Activated T-helper 2 cell treated with anti-CD3 and anti-CD28 coated beads, Interferon-gamma antibody, Interleukin-2, Interleukin-4, amounts not matched to agents 10 μg/mL and 5 μg/mL and 100 μg/mL, durations not matched to agents 14 hours and 24 hours and 36 hours (primary cell): ENCODE results near the gene THSD8. TPM values are rescaled to one million over a fixed set of nuclear protein-coding genes. Genes with fewer than 3 reads are reported as not detected.
"Not testable (repeated sequence)": the region's sequence is repeated elsewhere in the genome, so short reads cannot be mapped to it uniquely, and the experiment has no call there.

Source experiments
- DNase-seq: peaks from one replicate; pipeline ENCODE4 v3.0.0; 2021; ENCODE audit warnings: low spot score
- H3K27ac Mint-ChIP-seq: one replicate; pipeline ENCODE4 v1.8.0; 2021; ENCODE audit warnings: mixed read lengths
- H3K27me3 Mint-ChIP-seq: one replicate; pipeline ENCODE4 v1.8.0; 2021; ENCODE audit warnings: low read depth, mixed read lengths
- H3K36me3 Mint-ChIP-seq: one replicate; pipeline ENCODE4 v1.8.0; 2021; ENCODE audit warnings: low read depth, mixed read lengths
- H3K4me1 Mint-ChIP-seq: one replicate; pipeline ENCODE4 v1.8.0; 2021; ENCODE audit warnings: low read depth, mixed read lengths
- H3K4me3 Mint-ChIP-seq: one replicate; pipeline ENCODE4 v1.8.0; 2021; ENCODE audit warnings: low read depth, mild to moderate bottlenecking, moderate library complexity, mixed read lengths
- H3K9me3 Mint-ChIP-seq: one replicate; pipeline ENCODE4 v1.8.0; 2021; ENCODE audit warnings: mixed read lengths
- intact Hi-C: fragments of 100-400 bp; cut with micrococcal nuclease; formaldehyde crosslinking; loops from one replicate; pipeline ENCODE4 v1.15.1; 2023
- total RNA-seq: library from RNA; stranded (reverse); gene quantifications from 2 replicates; pipeline ENCODE4 v1.2.3, GENCODE V29; 2022

Gene THSD8
- total RNA-seq, 1 donor from 2014 or later: 28.6 TPM

DNA sequence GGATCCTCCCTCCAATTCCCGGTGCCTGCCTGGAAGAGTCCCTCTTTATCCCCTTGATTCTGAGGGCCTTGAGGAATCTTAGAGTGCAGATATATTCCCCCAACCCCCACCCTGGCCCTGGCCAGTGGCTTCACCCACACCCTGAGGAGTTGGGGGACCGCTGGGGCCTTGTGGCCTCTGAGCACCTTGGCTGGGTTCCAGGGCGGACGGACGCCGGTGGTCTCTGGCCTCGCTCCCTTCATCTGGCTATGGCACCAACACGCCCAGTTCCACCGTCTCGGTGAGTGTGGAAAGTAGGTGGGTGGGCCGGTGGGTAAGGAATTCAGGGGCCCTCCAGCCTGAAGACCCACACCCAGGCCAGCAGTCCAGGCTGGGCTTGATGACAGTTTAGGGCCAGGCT lies 41.5 kb downstream of the THSD8 start:
- Mint-ChIP-seq H3K36me3 (no peaks in the 10 kb centered on the region), H3K27me3 (peaks cover 35% of the 10 kb centered on the region), H3K4me3 (no peak overlapping the region), H3K4me1 (peaks cover 29% of the 10 kb centered on the region), H3K27ac (no peak overlapping the region), H3K9me3 (no peaks in the 10 kb centered on the region)
- intact Hi-C loops: loop anchor here (10.0 kb wide), 1 partner anchor 289 kb away; the partner anchor contains the start of gene ZNF564
- no peak for DNase-seq

- Mint-ChIP-seq H3K27ac (peak overlapping the region; percentile 5), H3K36me3 (no peaks in the 10 kb centered on the region), H3K4me1 (peaks cover 26% of the 10 kb centered on the region), H3K9me3 (no peaks in the 10 kb centered on the region), H3K4me3 (no peak overlapping the region), H3K27me3 (peaks cover 33% of the 10 kb centered on the region)
- no peak for DNase-seq
- intact Hi-C loops: loop anchor here (10.0 kb wide), 1 partner anchor 289 kb away; the partner anchor contains the start of gene ZNF564
Observed at GRCh38 chr19:12843999-12844732, 42.3 kb downstream of the THSD8 start.

GRCh38 chr19:12846613-12847012 lies 44.7 kb downstream of the THSD8 start:
- not testable (repeated sequence) for DNase-seq, H3K9me3 Mint-ChIP-seq, H3K4me3 Mint-ChIP-seq, H3K36me3 Mint-ChIP-seq, H3K27ac Mint-ChIP-seq
- peaks cover 10% of the 10 kb centered on the region for H3K4me1 Mint-ChIP-seq
- intact Hi-C loops: loop anchor here (1.0 to 10.0 kb wide), 4 partner anchors 80 to 292 kb away; partner anchors contain the start of genes DHPS and ZNF564
- H3K27me3 Mint-ChIP-seq: peaks cover 13% of the 10 kb centered on the region

DNA sequence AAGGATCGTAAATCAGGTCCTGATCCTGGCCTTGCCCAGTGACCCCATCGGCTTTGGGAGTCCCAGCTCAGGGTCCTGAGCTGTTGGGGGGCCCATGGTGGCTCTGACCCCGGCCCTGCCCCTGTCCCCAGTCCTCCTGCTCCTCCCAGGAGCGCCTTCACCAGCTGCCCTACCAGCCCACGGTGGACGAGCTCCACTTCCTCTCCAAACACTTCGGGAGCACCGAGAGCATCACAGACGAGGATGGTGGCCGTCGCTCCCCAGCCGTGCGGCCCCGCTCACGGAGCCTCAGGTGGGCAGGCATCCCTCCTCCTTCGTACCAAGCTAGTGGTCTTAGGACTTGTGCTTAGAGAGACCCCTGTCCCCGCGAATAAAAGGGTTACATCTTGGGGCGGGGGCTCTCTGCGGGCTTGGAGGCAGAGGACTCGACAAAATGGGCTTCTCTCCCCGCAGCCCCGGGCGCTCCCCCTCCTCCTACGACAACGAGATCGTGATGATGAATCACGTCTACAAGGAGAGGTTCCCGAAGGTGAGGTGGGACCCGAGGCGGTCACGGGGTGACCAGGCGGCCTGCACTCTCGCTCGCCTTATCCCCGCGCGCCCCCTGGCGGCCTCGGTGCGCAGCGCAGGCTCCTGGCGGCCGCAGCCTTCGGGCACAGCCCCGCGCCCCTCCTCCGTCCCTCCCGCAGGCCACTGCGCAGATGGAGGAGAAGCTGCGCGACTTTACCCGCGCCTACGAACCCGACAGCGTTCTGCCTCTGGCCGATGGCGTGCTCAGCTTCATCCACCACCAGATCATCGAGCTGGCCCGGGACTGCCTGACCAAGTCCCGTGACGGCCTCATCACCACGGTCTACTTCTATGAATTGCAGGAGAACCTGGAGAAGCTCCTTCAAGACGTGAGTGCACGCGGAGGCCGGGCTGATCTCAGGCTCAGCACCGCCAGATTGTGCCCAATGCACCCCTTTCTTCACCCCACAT lies 45.6 kb downstream of the THSD8 start:
- peak; percentile 78 for DNase-seq
- H3K27me3 Mint-ChIP-seq: peaks cover 10% of the 10 kb centered on the region
- H3K4me3 Mint-ChIP-seq: peak overlapping the region; percentile 65
- no peaks in the 10 kb centered on the region for H3K9me3 Mint-ChIP-seq
- no peaks in the 10 kb centered on the region for H3K36me3 Mint-ChIP-seq
- no peak overlapping the region for H3K27ac Mint-ChIP-seq
- H3K4me1 Mint-ChIP-seq: peaks cover 9% of the 10 kb centered on the region
- intact Hi-C loops: loop anchor here (1.0 to 10.0 kb wide), 4 partner anchors 81 to 293 kb away; partner anchors contain the start of genes DHPS and ZNF564

Other genes starting within 250 kb of the THSD8 start
- 7.0 and 9.9 TPM in 2 replicates for gene ZNF490, start 191.3 kb upstream of the THSD8 start, total RNA-seq
- 21.8 and 22.5 TPM in 2 replicates for gene ZNF791, start 191.1 kb upstream of the THSD8 start, total RNA-seq
- 133 and 147 TPM in 2 replicates for gene MAN2B1, start 135.3 kb upstream of the THSD8 start, total RNA-seq
- 23.1 and 23.7 TPM in 2 replicates for gene WDR83, start 135.3 kb upstream of the THSD8 start, total RNA-seq
- gene DHPS, start 120.2 kb upstream of the THSD8 start, total RNA-seq: 122 and 134 TPM in 2 replicates
- gene GNG14, start 114.1 kb upstream of the THSD8 start, total RNA-seq: not detected in 2 replicates
- 8.8 and 9.4 TPM in 2 replicates for gene FBXW9, start 105.4 kb upstream of the THSD8 start, total RNA-seq
- gene TNPO2, start 78.1 kb upstream of the THSD8 start, total RNA-seq: 109 and 112 TPM in 2 replicates
- 204 and 210 TPM in 2 replicates for gene TRIR, start 67.4 kb upstream of the THSD8 start, total RNA-seq
- 62.7 and 62.8 TPM in 2 replicates for gene GET3, start 64.6 kb upstream of the THSD8 start, total RNA-seq
- gene BEST2, start 50.3 kb upstream of the THSD8 start, total RNA-seq: 0.11 TPM in 1 of 2 replicates, not detected in the other
- gene HOOK2, start 26.5 kb upstream of the THSD8 start, total RNA-seq: 18.3 and 25.1 TPM in 2 replicates
- 333 and 351 TPM in 2 replicates for gene JUNB, start 10.6 kb upstream of the THSD8 start, total RNA-seq
- gene PRDX2, start 269 bp upstream of the THSD8 start, total RNA-seq: 274 and 279 TPM in 2 replicates
- gene RNASEH2A, start 4.5 kb downstream of the THSD8 start, total RNA-seq: 38.3 and 40.6 TPM in 2 replicates
- gene RTBDN, start 32.5 kb downstream of the THSD8 start, total RNA-seq: not detected in 2 replicates
- gene MAST1, start 36.4 kb downstream of the THSD8 start, total RNA-seq: 5.2 and 6.5 TPM in 2 replicates
- gene DNASE2, start 79.4 kb downstream of the THSD8 start, total RNA-seq: 21.9 and 25.6 TPM in 2 replicates
- 0.62 and 0.97 TPM in 2 replicates for gene KLF1, start 85.1 kb downstream of the THSD8 start, total RNA-seq
- 51.6 and 53.2 TPM in 2 replicates for gene GCDH, start 89.1 kb downstream of the THSD8 start, total RNA-seq
- 1.9 and 3.2 TPM in 2 replicates for gene SYCE2, start 117.2 kb downstream of the THSD8 start, total RNA-seq
- gene FARSA, start 131.6 kb downstream of the THSD8 start, total RNA-seq: 165 and 166 TPM in 2 replicates
- gene CALR, start 136.5 kb downstream of the THSD8 start, total RNA-seq: 984 and 991 TPM in 2 replicates
- 189 and 196 TPM in 2 replicates for gene RAD23A, start 143.8 kb downstream of the THSD8 start, total RNA-seq
- gene GADD45GIP1, start 155.2 kb downstream of the THSD8 start, total RNA-seq: 29.2 and 32.6 TPM in 2 replicates
- gene DAND5, start 167.5 kb downstream of the THSD8 start, total RNA-seq: 0.16 TPM in 1 of 2 replicates, not detected in the other
- 2.7 and 3.0 TPM in 2 replicates for gene NFIX, start 193.4 kb downstream of the THSD8 start, total RNA-seq